Eye (tissue), 1 donor: Measurements from ENCODE around the gene SARS2.
"Not testable (repeated sequence)": the region's sequence is repeated elsewhere in the genome, so short reads cannot be mapped to it uniquely, and the experiment has no call there.

Experiments used
- DNase-seq: peaks from one replicate; pipeline ENCODE4 v3.0.0-alpha.2; 2015

SARS2 gene

DNA sequence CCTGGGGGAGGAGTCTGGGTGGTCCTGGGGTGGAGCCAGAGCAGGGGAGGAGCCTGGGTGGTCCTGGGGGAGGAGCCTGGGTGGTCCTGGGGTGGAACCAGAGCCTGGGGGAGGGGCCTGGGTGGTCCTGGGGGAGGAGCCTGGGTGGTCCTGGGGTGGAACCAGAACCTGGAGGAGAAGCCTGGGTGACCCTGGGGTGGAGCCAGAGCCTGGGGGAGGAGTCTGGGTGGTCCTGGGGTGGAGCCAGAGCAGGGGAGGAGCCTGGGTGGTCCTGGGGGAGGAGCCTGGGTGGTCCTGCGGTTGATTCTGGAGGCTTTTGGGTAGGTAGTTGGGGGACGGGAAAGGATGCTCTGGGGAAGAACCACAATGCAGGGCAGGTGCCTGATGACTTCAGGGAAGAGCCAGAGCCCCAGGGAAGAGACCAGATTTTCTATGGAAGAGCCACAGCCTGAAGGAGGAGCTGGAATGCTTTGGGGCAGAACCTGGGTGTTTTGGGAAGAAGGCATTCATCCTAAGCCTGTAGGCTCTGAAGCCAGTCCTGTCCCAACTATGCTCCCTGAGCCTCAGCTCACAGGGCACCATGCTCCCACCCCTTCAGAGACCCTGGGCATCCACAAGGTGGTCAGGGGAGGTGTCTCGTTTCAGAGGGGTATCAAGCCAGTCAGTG, 15.1 kb upstream of the SARS2 start:
- DNase-seq, result no peak

DNA sequence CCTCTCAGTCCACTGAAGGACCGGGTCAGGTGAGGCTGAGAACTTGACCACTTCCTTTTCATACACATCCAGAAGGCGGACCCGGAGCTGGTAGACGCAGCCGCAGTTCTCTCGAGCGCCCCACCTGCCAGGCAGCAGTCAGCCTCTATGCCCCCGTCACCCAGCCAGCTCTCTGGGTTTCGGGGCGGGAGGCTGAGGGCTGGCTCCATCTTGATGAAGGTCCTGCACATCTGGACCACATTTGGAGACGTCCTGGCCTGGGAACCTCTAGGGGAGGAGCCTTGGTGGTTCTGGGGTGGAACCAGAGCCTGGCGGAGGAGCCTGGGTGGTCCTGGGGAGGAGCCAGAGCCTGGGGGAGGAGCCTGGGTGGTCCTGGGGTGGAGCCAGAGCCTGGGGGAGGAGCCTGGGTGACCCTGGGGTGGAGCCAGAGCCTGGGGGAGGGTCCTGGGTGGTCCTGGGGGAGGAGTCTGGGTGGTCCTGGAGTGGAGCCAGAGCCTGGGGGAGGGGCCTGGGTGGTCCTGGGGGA, 14.5 kb upstream of the SARS2 start:
- DNase-seq, result no peak

DNA sequence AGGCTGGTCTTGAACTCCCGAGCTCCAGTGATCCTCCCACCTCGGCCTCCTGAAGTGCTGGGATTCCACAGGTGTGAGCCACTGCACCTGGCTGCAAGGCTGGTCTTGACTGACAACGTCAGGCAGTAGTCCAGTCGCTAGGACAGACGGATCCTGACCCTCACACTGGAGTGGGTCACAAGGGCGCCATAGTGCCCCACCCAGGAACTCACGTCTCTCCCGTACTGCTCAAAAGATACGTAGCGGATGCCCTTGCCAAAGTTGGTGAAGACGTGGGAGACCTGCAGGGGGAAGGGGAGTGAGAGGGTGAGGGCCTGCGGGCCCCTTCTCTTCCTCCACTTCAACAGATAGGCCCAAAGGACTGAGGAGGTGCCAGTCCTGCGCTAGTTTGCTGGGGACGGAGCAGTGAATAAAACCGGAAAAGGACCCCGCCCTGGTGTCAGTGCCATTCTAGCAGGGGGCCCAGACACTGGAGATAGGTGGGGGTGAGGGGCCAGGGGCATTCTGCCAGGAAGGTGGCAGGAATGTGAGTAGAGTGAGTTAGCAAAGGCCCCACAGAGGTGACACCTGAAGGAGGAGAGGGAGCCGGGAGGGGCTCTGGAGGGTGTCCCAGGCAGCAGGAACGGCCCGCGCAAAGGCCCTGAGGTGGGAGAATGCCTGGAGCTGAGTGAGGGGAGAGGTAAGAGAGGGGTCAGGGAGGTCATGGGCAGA, 12.1 kb upstream of the SARS2 start:
- no peak for DNase-seq

DNA sequence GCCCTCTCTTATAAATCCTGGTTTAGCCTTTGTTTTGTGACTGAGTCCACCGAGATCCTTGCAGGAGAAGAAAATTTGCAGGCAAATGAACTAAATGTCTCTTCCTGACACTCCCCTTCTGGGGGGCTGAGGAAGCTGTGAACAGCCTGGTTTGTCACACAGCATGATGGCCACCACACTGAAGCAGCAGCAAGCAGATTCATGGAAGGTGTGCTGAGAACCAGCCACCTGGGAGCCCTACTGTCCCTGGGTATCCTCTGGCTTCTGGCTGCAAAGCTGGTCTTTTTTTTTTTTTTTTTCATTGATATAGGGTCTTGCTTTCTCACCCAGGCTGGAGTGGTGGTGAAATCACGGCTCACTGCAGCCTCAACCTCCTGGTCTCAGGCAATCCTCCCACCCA, 11.4 kb upstream of the SARS2 start:
- no peak for DNase-seq

DNA sequence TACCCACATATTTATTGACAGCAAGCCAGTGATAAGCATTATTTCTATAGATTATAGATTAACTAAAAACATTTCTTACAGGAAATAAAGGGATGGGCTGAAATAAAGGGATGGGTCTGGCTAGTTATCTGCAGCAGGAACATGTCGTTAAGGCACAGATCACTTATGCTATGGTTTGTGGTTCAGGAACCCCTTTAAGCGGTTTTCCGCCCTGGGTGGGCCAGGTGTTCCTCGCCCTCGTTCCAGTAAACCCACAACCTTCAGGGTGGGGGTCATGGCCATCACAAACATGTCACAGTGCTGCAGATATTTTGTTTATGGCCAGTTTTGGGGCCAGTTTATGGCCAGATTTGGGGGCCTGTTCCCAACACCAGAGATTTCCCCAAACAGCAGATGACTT, 10.9 kb upstream of the SARS2 start:
- not testable (repeated sequence) for DNase-seq

DNA sequence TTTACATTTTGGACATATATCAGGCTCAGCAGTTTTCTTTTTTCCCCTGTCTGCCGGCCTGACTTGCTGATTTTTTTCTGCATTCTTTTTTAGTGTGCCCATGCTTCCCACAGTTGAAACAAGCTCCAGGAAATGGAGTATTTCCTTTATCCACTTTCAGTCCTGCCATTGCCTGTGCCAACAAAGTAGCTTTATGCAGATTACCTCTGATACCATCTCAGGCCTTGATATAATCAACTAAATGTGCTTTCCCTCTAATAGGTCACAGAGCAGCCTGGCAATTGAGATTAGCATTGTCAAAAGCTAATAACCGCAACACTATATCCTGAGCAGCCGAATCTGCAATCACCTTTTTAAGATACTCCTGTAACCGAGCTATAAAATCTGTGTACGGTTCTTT, 9.4 kb upstream of the SARS2 start:
- DNase-seq, result no peak

DNA sequence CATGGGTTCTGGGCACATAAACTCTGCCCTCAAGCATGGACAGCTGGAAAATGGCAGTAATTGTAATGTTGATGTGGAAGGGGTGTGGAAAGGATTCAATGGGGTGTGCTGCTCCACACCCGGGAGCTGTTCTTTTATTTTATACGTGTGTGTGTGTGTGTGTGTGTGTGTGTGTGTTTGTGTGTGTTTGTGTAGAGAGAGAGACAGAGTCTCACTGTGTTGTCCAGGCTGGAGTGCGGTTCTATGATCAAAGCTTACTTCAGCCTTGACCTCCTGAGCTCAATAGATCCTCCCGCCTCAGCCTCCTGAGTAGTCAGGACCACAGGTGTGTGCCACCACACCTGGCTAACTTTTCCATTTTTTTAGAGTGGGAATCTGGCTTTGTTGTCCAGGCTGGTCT, 3.0 kb upstream of the SARS2 start:
- no peak for DNase-seq

DNA sequence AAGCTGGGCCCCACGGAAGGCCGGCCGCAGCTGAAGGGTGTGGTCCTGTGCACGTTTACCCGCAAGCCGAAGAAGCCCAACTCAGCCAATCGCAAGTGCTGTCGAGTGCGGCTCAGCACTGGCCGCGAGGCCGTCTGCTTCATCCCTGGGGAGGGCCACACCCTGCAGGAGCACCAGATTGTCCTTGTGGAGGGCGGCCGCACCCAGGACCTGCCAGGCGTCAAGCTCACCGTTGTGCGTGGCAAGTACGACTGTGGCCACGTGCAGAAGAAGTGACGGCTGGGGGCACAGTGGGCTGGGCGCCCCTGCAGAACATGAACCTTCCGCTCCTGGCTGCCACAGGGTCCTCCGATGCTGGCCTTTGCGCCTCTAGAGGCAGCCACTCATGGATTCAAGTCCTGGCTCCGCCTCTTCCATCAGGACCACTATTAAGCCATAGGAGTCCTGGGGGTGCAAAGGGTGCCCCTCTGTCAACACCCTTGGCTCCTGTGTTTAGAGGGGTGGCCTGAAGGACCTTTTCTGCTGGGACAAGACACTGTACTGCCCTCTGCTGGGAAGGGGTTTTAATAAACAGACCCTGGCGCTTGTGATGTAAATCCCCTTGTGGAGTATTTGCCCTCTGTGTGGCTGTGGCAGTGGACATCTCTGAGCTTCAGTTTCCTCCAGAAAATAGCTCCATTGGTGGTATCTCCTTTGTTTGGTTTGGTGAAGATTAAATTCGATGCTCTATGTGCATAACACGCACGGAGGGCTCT, 2.0 kb upstream of the SARS2 start:
- DNase-seq, result peak; percentile 42

DNA sequence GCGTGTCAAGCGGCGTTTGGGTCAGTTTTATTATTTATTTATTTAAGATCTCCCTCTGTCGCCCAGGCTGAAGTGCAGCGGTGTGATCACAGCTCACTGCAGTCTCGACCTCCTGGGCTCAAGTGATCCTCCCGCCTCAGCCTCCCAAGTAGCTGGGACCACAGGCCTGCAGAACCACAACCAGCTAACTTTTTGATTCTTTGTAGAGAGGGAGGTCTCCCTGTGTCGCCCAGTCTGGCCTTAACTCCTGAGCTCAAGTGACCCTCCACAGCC, 894 bp upstream of the SARS2 start:
- DNase-seq, result no peak

DNA sequence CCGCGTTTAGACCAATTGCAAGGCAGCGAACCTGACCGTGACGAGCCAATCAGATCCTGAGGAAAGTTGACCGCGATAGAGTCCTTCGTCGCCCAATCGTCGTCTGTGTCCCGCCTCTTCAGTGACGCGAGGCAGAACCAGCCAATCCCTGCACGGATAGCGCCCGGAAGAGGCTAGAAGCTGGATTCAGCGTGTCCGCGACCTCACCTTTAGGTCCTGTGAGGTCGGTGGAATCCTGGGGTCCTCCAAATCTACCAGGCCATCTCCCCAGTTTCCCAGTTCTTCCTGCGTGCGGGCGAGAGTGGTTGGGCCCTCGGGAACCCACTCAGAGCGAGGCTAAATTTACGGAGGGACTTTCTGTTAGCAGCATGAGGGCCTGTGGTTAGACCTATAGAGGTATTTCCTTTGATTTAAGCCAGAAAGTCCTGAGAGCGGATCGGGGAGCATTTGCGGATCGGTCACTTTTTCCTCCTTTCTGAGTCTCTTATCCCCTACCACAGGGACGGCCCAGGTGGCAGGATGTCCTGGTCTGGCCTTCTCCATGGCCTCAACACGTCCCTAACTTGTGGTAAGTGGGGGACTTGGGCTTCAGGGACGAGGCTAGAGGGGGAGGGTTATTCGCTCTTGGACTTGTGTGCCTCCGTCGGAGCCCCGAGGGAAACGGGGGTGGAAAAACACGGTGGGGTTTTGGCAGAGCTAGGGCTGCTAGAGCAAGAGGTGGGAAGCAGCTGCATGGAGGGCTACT, 385 bp upstream of the SARS2 start, which contains the start of gene MRPS12:
Gene MRPS12 (plus strand): TSS at position 169 of the 745 bp plus-strand sequence. CDS start 351 bp downstream, at position 520.
- peak; percentile 100 for DNase-seq

DNA sequence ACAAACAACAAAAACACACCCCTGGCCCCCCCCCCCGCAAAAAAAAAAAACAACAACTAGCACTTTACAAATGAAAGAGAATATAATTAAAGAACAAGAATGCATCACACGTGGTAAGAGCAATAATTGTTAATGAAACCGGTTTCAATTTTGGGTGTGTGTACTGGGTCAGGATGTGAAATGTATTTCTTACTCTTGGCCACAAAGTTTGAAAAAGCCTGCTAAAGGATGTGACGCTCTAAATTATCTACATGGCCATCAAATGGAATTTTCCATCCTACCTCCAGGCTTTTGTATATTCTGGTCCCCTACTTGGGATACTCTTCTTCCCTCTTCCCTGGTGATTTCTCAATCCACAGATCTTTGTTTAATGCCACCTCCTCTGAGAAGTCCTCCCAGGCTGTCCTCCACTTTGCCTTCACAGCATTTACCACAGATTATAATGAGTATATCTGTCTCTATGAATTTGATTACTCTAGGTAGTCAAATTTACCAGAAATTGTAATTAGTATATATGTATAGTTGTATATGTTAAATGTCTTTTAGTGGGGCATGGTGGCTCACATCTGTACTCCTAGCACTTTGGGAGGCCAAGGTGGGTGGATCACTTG, 2.1 kb downstream of the SARS2 start:
- DNase-seq, result no peak

DNA sequence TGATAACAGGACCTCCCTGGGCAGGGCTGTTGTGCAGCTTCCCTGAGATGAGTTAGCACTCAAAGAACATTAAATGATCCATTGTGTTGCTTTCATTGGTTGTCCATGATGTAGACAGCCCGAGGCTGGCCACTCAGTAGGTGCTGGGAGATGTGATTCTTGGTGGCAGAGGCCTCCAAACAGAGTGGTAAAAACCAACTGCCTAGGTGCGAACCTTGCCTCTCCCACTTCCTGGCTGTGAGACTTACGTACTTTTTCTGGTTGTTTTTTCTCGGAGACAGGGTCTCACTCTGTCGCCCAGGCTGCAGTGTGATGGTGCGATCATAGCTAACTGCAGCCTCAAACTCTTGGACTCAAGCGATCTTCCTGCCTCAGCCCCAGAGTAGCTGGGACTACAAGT, 6.2 kb downstream of the SARS2 start:
- DNase-seq, result no peak

DNA sequence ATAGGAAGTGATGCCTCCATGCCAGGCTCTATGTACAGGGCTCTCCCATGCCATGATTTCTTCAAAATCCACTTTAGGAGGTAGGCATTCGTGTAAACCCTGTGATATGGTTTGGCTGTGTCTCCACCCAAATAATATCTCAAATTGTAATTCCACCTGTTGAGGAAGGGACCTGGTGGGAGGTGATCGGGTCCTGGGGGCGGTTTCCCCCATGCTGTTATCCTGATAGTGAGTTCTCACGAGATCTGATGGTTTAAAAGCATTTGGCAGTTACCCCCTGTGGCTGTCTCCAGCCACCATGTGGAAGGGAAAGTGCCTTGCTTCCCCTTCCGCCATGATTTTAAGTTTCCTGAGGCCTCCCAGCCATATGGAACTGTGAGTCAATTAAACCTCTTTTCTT, 8.1 kb downstream of the SARS2 start:
- no peak for DNase-seq

DNA sequence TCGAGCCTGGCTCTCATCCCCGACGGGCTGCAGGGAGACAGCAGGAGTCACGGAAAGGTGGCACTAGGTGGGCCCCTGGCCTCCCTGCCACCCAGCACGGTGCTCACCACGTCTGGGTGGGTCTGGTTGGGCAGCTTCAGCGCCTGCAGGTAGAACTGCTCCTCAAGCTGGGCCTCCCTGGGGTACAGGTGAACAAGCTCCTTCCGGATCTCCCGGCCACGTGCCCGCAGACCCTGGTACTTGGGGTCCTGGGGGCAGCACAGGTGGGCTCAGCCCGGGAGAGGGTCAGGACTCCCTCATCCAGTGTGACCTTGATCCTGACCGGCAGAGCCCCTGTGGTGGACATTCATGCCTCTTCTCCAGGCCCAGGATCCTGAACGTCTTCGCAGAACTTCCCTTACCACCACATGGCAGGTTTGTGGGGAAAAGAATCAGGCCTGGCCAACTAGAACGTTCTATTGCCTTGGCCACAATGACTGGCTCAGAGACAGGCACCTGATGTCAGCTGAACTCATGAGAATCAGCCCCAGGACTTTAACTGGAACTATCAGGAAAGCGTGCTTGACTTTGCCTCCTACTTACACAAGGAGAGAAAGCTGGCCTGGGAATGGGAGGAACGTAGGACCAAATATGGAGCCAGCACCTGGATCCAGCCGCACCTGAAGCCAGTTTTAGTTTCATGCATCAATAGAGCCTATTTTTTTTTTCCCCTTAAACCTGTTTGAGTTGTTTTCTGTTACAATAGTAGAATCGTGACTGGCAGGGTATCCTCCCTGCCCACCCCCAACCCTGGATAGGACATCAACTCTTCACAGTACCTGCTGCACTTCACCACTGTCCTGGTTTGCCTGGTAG, 8.9 kb downstream of the SARS2 start:
- no peak for DNase-seq

DNA sequence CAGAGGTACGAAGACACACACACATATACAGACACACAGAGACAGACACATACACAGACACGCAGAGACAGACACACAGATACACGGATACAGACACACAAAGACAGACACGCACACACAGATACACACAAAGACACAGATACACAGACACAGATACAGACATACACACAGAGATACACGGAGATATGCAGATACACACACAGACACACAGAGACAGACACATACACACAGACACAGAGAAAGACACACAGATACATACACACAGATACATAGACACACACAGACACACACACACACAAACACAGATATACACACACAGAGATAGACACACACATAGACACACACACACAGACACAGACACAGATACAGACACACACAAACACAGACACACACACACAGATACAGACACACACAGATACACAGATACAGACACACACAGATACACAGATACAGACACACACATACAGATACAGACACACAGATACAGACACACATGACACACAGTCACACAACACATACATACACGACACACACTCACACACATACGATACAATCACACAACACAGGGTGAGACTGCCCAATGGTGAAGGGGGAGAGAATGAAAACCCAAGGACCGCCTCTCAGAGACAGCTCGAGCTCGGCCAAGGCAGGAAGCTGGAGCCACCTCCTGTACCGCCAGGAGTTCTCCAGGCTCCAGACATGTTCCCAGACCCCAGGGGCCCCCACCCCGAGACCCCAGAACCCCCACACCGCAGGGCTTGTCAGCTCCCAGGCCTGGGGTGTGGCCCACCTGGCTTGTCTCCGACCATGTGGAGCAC, 9.8 kb downstream of the SARS2 start:
- no peak for DNase-seq

DNA sequence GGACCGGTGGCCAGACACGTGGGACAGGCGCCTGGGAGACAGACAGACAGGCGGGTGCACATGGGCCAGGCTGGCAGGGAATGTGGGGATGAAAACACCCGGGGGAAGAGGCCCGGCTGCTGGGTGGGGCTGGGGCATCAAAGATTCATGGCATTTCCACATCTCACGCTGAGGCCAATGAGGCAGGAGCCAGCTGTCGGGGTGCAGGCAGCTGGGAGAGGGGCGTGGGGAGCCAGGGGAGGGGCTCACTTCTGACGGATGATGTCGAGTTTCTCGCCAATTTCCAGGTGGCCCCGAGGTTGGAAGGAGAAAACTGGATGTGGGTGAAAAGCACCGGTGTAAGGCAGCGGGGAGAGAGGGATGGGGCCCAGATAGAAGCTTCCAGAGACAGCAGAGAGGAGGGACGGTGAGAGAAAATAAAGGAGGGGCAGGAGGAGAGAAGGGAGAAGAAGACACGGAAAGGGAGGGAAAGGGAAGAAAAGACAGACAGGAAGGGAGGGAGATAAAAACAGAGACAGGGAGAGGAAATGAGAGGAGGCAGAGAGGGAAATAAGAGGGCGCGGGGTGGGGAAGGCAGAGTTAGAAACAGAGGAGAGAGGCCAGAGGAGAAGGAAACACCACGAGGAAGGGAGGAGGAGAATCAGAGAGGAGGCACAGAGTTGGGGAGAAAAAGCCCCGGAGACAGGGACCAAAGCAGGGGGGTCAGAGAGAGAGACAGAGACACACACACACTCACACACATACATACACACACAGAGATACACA, 10.5 kb downstream of the SARS2 start:
- no peak for DNase-seq

DNA sequence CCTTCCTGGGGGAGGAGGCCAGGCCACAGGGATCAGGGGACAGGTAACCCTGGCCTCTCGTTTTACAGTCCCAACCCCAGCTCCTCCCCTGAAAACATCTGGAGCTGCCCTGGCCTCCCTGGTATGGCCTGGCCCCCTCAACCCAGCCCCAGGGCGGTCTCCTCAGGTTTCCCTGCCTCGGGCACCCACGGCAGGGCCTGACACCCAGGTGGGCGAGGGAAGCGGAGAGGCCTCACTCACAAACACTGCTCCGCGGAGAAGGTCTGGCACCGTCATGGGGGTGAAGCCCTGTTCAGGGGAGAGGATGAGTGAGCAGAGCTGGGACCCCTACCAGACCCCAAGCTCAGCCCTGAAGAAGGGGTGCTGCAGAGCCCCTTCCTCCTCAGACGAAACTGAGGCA, 12.0 kb downstream of the SARS2 start:
- no peak for DNase-seq

DNA sequence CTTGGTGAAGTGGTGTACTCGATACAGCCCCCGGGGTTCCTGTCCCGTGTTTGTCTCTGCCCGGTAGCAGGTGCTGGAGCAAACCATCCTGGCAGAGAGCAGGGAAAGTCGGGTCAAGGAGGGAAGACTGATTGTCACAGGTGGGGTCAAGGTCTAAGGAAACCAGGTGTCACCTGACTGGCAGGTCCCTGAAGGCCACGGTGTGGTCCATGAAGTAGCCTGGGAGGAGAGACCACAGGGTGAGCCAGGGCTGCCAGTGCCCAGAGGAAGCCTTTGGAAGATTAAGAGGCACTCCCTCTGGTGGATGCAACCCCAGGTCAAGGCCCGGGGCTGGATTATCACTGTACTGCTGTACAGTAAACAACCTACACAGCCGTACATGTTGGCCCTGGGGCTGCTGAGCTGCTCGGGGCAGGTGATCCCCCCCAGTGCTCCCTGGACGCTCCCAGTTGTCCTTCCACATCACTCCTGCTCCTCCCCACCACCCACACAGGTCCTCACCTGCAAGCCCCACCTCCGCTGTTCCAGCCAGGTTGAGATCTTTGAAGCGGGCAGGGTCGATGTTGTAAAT, 12.6 kb downstream of the SARS2 start:
- DNase-seq, result no peak

DNA sequence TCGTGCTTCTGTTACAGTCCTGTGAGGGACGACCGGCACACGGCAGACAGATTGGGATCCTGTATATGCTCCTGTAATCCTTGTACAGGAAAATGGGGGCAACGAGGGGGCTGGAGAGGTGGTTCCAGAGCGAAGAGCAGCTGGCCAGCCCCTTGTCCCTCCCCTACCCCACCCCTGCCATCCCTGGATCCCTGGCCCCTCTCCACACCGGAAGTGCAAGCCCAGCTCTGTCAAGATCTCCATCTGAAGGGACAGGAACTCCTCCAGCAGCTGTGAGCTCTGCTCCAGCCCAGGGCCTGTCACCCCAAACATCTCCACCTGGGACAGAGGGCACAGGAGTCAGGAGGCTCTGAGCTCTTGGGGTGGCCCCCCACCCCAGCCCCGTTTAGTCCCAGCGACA, 13.0 kb downstream of the SARS2 start:
- DNase-seq, result no peak
